ENCODE data around the gene MPND.

MPND gene

GRCh38 chr19:4343370-4344307, at the start of gene MPND:
TSS of gene MPND (plus strand) at chr19:4343562. CDS start at chr19:4343594, 32 bp downstream.
- peak; percentile 91 for DNase-seq

- DNase-seq = no peak
Measured at GRCh38 chr19:4294389-4294788, 49.0 kb upstream of the MPND start.

GRCh38 chr19:4295972-4296771, 47.2 kb upstream of the MPND start:
- DNase-seq = no peak

- no peak for DNase-seq
Measured at GRCh38 chr19:4297901-4298809, 45.2 kb upstream of the MPND start.

- no peak for DNase-seq
Measured at GRCh38 chr19:4298810-4299550, 44.4 kb upstream of the MPND start.

- DNase-seq = no peak
Measured at GRCh38 chr19:4300589-4300988, 42.8 kb upstream of the MPND start.

GRCh38 chr19:4301590-4302242, 41.6 kb upstream of the MPND start:
- DNase-seq = no peak

- DNase-seq = no peak
Measured at GRCh38 chr19:4302243-4302640, 41.1 kb upstream of the MPND start, which contains the start of gene TMIGD2. TSS of gene TMIGD2 (minus strand) at chr19:4302389. CDS start at chr19:4302385, 4 bp downstream.

- no peak for DNase-seq
Measured at GRCh38 chr19:4303819-4304537, 39.4 kb upstream of the MPND start.

GRCh38 chr19:4304538-4305256, 38.7 kb upstream of the MPND start, which contains the start of gene FSD1:
TSS of gene FSD1 (plus strand) at chr19:4304598. CDS start at chr19:4304747, 149 bp downstream.
- peak; percentile 51 for DNase-seq

- DNase-seq = no peak
Measured at GRCh38 chr19:4305257-4305612, 38.1 kb upstream of the MPND start.

GRCh38 chr19:4305659-4306058, 37.7 kb upstream of the MPND start:
- DNase-seq = no peak

- no peak for DNase-seq
Measured at GRCh38 chr19:4310247-4311121, 32.9 kb upstream of the MPND start.

GRCh38 chr19:4313847-4314490, 29.4 kb upstream of the MPND start:
- no peak for DNase-seq

- no peak for DNase-seq
Measured at GRCh38 chr19:4316956-4317355, 26.4 kb upstream of the MPND start.

- DNase-seq = no peak
Measured at GRCh38 chr19:4318460-4318859, 24.9 kb upstream of the MPND start.

GRCh38 chr19:4319067-4319718, 24.2 kb upstream of the MPND start:
- no peak for DNase-seq

GRCh38 chr19:4320419-4320818, 22.9 kb upstream of the MPND start:
- DNase-seq = no peak

All from activated gamma-delta T cell treated with Interleukin-2 at 50 U/mL for 16 hours (primary cell).